GM12801 (cell line): ENCODE data around the gene OTOG.

Source experiments
- CTCF ChIP-seq: IDR thresholded peaks from one replicate; pipeline ENCODE4 v1.5.1; 2011; ENCODE audit warnings: control low read depth; ENCODE audit not compliant: insufficient read length; ENCODE audit errors: extremely low read depth

Gene OTOG

GRCh38 chr11:17591293-17591692, 44.2 kb downstream of the OTOG start:
- TF ChIP-seq CTCF, result no peak

- no peak for TF ChIP-seq CTCF
These were observed 46.6 kb downstream of the OTOG start for GRCh38 chr11:17593466-17594245.

- no peak for TF ChIP-seq CTCF
These were observed 47.7 kb downstream of the OTOG start for GRCh38 chr11:17594686-17595192.

- no peak for TF ChIP-seq CTCF
These were observed 48.7 kb downstream of the OTOG start for GRCh38 chr11:17595526-17596309.

- no peak for TF ChIP-seq CTCF
These were observed 49.2 kb downstream of the OTOG start for GRCh38 chr11:17596310-17596669.

GRCh38 chr11:17596711-17597110, 49.7 kb downstream of the OTOG start:
- TF ChIP-seq CTCF, result no peak

GRCh38 chr11:17597770-17598169, 50.7 kb downstream of the OTOG start:
- no peak for TF ChIP-seq CTCF
